HG03175 (cell line): ENCODE measurements around the gene AOC3.

Experiments
- ATAC-seq: cut with Tn5 transposase; IDR thresholded peaks from one replicate; pipeline ENCODE4 v1.9.1; 2021; ENCODE audit warnings: mild to moderate bottlenecking, moderate library complexity; ENCODE audit not compliant: unreplicated experiment

The AOC3 gene

GRCh38 chr17:42850954-42851353, at the start of gene AOC3:
TSS of gene AOC3 (plus strand) at chr17:42851199. CDS start at chr17:42851344, 145 bp downstream.
- ATAC-seq: no peak

GRCh38 chr17:42803074-42803883, 47.7 kb upstream of the AOC3 start:
- ATAC-seq: no peak

- no peak for ATAC-seq
Measured at GRCh38 chr17:42804918-42805367, 46.1 kb upstream of the AOC3 start.

GRCh38 chr17:42806249-42806648, 44.8 kb upstream of the AOC3 start:
- no peak for ATAC-seq

GRCh38 chr17:42809250-42809649, 41.7 kb upstream of the AOC3 start:
- ATAC-seq: no peak

DNA sequence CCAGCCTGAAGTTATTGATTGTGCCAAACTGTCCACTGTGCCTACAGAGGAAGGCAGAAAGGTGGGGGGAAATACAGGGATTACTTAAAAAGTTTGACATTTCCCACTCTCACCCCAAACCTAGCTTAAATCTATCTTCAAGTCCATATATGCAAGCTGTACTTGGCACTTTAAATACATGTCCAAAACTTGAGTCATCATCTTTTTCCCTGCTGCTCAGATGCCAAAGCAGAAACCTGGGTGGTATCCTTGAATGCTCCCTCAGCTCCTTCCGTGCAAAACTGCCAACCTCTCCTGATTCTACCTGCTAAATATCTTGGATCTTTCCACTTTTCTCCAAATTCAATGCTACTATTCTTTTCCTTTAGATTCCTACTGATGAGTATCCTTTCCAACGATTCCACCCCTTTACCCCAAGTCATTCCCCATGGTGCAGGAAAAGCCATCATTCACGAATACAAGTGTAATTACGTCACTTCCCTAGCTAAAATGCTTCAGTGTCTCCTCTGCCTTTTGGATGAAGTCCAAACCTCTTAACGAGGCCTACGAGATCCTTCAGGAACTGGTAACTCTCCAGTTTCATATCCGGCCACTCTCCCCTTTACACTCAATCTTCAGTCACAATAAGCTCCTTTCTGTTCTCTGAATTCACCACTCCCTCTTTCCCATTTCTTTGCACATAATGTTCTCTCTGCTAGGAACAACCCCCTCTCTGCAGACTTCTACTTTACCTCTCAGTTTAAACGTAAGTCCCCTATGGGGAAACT, 36.2 kb upstream of the AOC3 start:
- ATAC-seq: no peak

- no peak for ATAC-seq
Measured at GRCh38 chr17:42817866-42818265, 33.1 kb upstream of the AOC3 start.

GRCh38 chr17:42818379-42818778, 32.6 kb upstream of the AOC3 start:
- ATAC-seq: no peak

GRCh38 chr17:42819939-42820535, 31.0 kb upstream of the AOC3 start:
- no peak for ATAC-seq

GRCh38 chr17:42821176-42821575, 29.8 kb upstream of the AOC3 start:
- ATAC-seq: no peak

GRCh38 chr17:42827472-42827871, 23.5 kb upstream of the AOC3 start:
- ATAC-seq: no peak

DNA sequence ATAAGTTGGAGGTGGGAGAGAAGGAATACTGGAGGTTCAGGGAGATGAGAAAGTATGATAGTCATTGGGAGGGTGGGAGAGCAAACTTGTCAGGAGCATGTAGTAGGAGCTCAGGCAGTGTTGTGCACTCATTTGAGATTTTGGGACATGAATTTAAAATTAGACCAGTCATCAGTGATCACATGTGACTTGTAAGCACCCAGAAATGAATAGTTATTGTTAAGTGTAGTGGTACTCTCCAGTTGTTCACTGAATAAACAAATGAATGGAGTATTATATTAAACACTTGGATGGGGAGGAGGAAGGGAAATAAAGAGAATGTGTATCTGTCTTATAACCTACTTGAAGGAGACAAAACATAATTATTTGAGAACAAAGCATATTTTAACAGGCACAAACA, 20.0 kb upstream of the AOC3 start:
- no peak for ATAC-seq

- ATAC-seq: no peak
Measured at GRCh38 chr17:42832213-42832933, 18.6 kb upstream of the AOC3 start.

GRCh38 chr17:42832934-42833766, 17.8 kb upstream of the AOC3 start, which contains the start of gene PSME3:
TSS of gene PSME3 (plus strand) at chr17:42833397. CDS start at chr17:42833632, 235 bp downstream.
- peak; percentile 86 for ATAC-seq

DNA sequence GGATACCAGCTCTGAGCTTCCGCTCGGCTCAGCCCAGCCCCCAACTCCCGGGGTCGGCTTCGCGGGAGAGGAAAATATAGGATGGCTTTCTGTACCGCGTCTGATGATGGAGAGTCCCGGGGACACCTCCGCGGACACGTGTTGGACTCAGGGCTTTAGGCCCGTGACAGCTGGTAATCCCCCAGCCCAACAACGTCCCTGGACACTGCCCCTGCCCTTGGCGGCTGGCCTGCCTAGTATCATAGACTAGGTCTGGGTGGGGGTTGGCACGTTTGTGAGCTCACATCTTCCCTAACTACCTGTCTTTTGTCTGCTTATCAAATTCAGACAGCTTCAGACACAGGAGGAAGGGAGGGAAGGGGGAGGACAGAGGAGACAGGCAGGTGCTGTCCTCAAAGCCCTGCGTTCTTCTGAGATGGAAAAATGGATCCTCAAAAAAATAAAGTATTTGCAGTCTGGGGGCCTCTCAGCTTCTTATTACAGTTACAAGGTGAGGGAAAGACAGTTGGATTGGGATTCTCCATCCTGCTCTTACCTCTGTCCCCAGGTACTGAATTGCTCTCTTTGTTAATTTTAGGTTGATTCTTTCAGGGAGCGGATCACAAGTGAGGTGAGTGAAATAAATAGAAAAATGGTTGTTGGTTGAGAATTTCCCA, 17.1 kb upstream of the AOC3 start:
- no peak for ATAC-seq

DNA sequence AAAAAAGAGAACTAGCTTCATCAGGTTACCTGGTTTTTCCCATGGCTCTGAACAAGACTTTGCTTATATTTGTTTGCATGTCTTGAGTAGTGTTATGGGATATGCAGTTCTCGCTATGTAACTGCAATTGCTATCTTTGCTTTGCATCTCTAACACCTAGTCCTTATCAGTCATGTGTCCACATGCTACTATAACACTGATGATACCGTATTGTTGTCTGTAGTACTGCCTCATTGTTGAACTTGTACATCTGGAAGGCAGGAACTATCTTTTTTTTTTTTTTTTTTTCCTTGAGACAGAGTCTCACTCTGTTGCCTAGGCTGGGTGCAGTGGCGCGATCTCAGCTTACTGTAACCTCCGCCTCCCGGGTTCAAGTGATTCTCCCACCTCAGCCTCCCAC, 15.3 kb upstream of the AOC3 start:
- no peak for ATAC-seq

- ATAC-seq: no peak
Measured at GRCh38 chr17:42841975-42842685, 8.9 kb upstream of the AOC3 start.

DNA sequence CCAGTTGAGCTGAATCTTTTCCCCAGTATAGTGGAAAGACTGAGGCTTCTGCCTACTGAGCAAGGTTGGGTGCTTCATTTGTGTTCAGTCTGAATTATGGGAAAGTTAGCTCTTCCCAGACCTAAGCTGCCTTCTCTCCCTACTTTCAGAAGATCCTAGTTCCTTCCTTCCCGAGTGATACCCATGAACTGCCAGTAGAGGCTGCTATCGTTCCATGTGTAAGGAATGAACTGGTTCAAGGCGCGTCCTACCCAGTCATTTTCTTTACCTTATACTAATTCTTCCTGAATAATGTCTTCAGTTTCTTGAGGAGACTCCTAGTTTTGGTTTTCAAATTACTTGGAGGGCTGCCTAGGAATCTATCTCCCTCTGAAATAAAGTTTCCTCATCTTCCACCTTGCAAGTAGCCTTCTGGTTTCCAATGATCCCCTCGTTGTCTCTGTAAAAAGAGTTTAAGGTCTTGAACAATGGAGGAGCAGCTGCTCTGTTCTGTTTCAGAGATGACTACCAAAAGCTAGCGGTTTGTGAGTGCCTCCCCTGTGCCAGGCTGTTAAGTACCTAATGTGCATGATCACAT, 7.6 kb upstream of the AOC3 start:
- ATAC-seq: no peak

- no peak for ATAC-seq
Measured at GRCh38 chr17:42844271-42844670, 6.7 kb upstream of the AOC3 start, which contains the start of gene AOC2. TSS of gene AOC2 (plus strand) at chr17:42844580. CDS start at chr17:42844627, 47 bp downstream.
